Astrocyte (in vitro differentiated cells and primary cell): ENCODE results near the gene P2RY12. TPM values are rescaled to one million over a fixed set of nuclear protein-coding genes. Genes with fewer than 3 reads are reported as not detected.
A peak's percentile ranks its signal among the peaks of the same experiment; 100 is the strongest.

ENCODE experiments used
- DNase-seq: peaks from one replicate; pipeline ENCODE4 v3.0.0-alpha.2; 2010; ENCODE audit warnings: low read depth
- FAIRE-seq: peaks from 2 replicates; lab custom pipeline; 2011; peaks lifted over from hg19 to GRCh38; lab: Jason Lieb, UNC
- H2AFZ ChIP-seq: 2 replicates; pipeline ENCODE4 v1.6.0; 2012; ENCODE audit warnings: low read depth, low read length, inconsistent platforms
- H3K27ac ChIP-seq: 2 replicates; pipeline ENCODE4 v1.5.1; 2011; ENCODE audit warnings: low read depth, low read length, inconsistent platforms
- H3K27me3 ChIP-seq: 2 replicates; pipeline ENCODE4 v1.6.0; 2011; ENCODE audit warnings: low read length, inconsistent platforms; ENCODE audit not compliant: insufficient read depth
- H3K36me3 ChIP-seq: 2 replicates; pipeline ENCODE4 v1.5.1; 2011; ENCODE audit warnings: low read length, inconsistent platforms; ENCODE audit not compliant: insufficient read depth
- H3K4me1 ChIP-seq: 2 replicates; pipeline ENCODE4 v1.5.1; 2011; ENCODE audit warnings: low read length, inconsistent platforms; ENCODE audit not compliant: insufficient read depth
- H3K4me2 ChIP-seq: 2 replicates; pipeline ENCODE4 v1.6.0; 2012; ENCODE audit warnings: low read length, inconsistent platforms
- H3K4me3 ChIP-seq: 2 replicates; pipeline ENCODE4 v1.5.1; 2011; ENCODE audit warnings: low read depth, mild to moderate bottlenecking, low read length, inconsistent platforms; ENCODE audit not compliant: insufficient read depth
- H3K79me2 ChIP-seq: 2 replicates; pipeline ENCODE4 v1.6.0; 2012; ENCODE audit warnings: mild to moderate bottlenecking, low read length, inconsistent platforms; ENCODE audit not compliant: insufficient read depth
- H3K9ac ChIP-seq: 2 replicates; pipeline ENCODE4 v1.6.0; 2012; ENCODE audit warnings: mild to moderate bottlenecking, low read length, inconsistent platforms
- H3K9me3 ChIP-seq: 2 replicates; pipeline ENCODE4 v1.5.1; 2012; ENCODE audit warnings: low read depth, mild to moderate bottlenecking, low read length, inconsistent platforms; ENCODE audit not compliant: insufficient read depth
- H4K20me1 ChIP-seq: 2 replicates; pipeline ENCODE4 v1.6.0; 2012; ENCODE audit warnings: low read length, inconsistent platforms; ENCODE audit not compliant: insufficient read depth
- H3K27ac Mint-ChIP-seq: one replicate; pipeline ENCODE4 v1.8.0; 2021; ENCODE audit warnings: mild to moderate bottlenecking, mixed read lengths; ENCODE audit not compliant: unreplicated experiment
- H3K27me3 Mint-ChIP-seq: one replicate; pipeline ENCODE4 v1.8.0; 2021; ENCODE audit warnings: low read depth, mixed read lengths; ENCODE audit not compliant: unreplicated experiment
- H3K36me3 Mint-ChIP-seq: one replicate; pipeline ENCODE4 v1.8.0; 2021; ENCODE audit warnings: low read depth, mixed read lengths; ENCODE audit not compliant: unreplicated experiment
- H3K4me1 Mint-ChIP-seq: one replicate; pipeline ENCODE4 v1.8.0; 2021; ENCODE audit warnings: low read depth, mixed read lengths; ENCODE audit not compliant: unreplicated experiment
- H3K4me3 Mint-ChIP-seq: one replicate; pipeline ENCODE4 v1.8.0; 2021; ENCODE audit warnings: mild to moderate bottlenecking, moderate library complexity, mixed read lengths; ENCODE audit not compliant: unreplicated experiment
- H3K9me3 Mint-ChIP-seq: one replicate; pipeline ENCODE4 v1.8.0; 2021; ENCODE audit warnings: mild to moderate bottlenecking, mixed read lengths; ENCODE audit not compliant: unreplicated experiment
- EZH2 ChIP-seq: IDR thresholded peaks from 2 replicates; pipeline ENCODE4 v1.6.1; 2012; ENCODE audit warnings: mild to moderate bottlenecking, low read length, inconsistent platforms; ENCODE audit not compliant: insufficient read depth
- total RNA-seq: library from RNA; stranded (reverse); gene quantifications from 2 replicates; pipeline ENCODE4 v1.2.1, GENCODE V29; 2021
- TF ChIP-seq, protein P1 (sequence below): IDR thresholded peaks from 2 replicates; pipeline ENCODE4 v1.5.1; 2011; ENCODE audit warnings: low read depth, mild to moderate bottlenecking, inconsistent platforms, low read length, moderate library complexity; ENCODE audit not compliant: insufficient read depth

Gene P2RY12
- total RNA-seq, 1 donor from 2014 or later: not detected

DNA sequence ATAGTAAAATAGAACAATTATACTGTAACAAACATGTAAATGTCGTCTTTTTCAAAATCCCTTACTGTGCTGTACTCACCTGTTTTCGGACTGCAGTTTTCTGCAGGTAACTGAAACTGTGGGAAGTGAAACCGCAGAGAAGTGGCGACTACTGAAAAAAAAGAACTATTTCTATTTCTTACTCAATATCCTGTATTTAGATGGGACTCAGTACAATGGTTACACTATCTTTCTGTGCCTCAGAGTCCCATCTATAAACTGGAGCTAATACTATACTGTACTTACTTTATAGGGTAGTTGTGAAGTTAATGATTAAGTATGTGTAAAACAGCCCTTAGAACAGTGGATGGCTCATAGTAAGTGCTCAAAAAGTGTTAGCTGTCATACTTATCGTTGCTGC is 14.3 kb upstream of the P2RY12 start:
- H3K36me3 ChIP-seq: no peaks in the 10 kb centered on the region
- no peaks in the 10 kb centered on the region for H4K20me1 ChIP-seq
- Mint-ChIP-seq H3K9me3 (no peaks in the 10 kb centered on the region), H3K36me3 (no peaks in the 10 kb centered on the region), H3K4me3 (no peak overlapping the region), H3K27ac (no peak overlapping the region), H3K27me3 (no peaks in the 10 kb centered on the region), H3K4me1 (peaks cover 11% of the 10 kb centered on the region)
- no peaks in the 10 kb centered on the region for H3K79me2 ChIP-seq
- no peak overlapping the region for H2AFZ ChIP-seq
- H3K4me1 ChIP-seq: peaks cover 9% of the 10 kb centered on the region
- no peaks in the 10 kb centered on the region for H3K27me3 ChIP-seq
- H3K4me3 ChIP-seq: no peak overlapping the region
- no peak for TF ChIP-seq EZH2
- TF ChIP-seq, protein P1, sequence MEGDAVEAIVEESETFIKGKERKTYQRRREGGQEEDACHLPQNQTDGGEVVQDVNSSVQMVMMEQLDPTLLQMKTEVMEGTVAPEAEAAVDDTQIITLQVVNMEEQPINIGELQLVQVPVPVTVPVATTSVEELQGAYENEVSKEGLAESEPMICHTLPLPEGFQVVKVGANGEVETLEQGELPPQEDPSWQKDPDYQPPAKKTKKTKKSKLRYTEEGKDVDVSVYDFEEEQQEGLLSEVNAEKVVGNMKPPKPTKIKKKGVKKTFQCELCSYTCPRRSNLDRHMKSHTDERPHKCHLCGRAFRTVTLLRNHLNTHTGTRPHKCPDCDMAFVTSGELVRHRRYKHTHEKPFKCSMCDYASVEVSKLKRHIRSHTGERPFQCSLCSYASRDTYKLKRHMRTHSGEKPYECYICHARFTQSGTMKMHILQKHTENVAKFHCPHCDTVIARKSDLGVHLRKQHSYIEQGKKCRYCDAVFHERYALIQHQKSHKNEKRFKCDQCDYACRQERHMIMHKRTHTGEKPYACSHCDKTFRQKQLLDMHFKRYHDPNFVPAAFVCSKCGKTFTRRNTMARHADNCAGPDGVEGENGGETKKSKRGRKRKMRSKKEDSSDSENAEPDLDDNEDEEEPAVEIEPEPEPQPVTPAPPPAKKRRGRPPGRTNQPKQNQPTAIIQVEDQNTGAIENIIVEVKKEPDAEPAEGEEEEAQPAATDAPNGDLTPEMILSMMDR: no peak
- no peak for DNase-seq
- no peak overlapping the region for H3K9ac ChIP-seq
- FAIRE-seq: no peak
- no peak overlapping the region for H3K4me2 ChIP-seq
- H3K9me3 ChIP-seq: no peaks in the 10 kb centered on the region
- no peak overlapping the region for H3K27ac ChIP-seq

DNA sequence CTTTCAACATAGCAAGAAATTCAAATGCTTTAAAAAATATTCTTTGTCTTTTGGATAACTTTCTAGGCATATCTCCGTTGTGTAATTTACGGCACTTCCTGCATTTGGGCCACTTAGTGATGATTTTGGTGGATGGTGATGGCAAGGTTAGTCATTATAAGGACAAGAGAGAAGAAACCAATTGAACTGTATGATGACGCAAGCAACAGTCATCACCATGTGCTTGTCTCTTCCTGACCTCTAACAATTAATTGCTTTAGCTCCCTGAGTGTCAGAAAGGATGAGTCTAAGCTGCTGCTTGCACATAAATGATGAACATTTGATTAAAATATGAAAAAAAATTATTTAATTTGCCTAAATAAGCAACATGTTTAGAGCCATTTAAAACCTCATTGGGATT is 11.3 kb upstream of the P2RY12 start:
- no peak for TF ChIP-seq EZH2
- peak; percentile 67 for DNase-seq
- H3K79me2 ChIP-seq: no peaks in the 10 kb centered on the region
- H3K4me1 ChIP-seq: no peaks in the 10 kb centered on the region
- no peak overlapping the region for H2AFZ ChIP-seq
- H3K4me3 ChIP-seq: no peak overlapping the region
- H3K36me3 ChIP-seq: no peaks in the 10 kb centered on the region
- H4K20me1 ChIP-seq: no peaks in the 10 kb centered on the region
- Mint-ChIP-seq H3K9me3 (no peaks in the 10 kb centered on the region), H3K4me1 (peaks cover 14% of the 10 kb centered on the region), H3K27me3 (no peaks in the 10 kb centered on the region), H3K36me3 (peaks cover 3% of the 10 kb centered on the region), H3K27ac (no peak overlapping the region), H3K4me3 (no peak overlapping the region)
- no peak overlapping the region for H3K4me2 ChIP-seq
- no peak overlapping the region for H3K27ac ChIP-seq
- FAIRE-seq: no peak
- no peaks in the 10 kb centered on the region for H3K9me3 ChIP-seq
- H3K27me3 ChIP-seq: no peaks in the 10 kb centered on the region
- H3K9ac ChIP-seq: no peak overlapping the region

DNA sequence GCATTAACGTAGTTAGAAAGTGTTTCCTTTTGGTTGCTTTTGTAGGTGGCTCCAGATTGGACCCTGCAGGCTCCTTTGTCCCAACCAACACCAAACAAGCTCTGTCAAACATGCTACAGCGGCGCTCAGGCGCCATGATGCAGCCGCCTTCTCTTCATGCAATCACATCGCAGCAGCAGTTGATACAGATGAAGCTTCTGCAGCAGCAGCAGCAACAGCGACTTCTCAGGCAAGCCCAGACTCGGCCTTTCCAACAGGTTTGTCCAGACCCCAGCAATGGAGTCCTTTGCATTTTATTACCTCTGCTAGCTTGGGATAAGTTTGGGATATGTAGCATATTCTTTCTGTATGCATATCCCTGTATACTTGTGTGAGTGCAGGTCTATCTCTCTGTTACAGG is 10.1 kb upstream of the P2RY12 start:
- no peak overlapping the region for H3K4me3 ChIP-seq
- no peaks in the 10 kb centered on the region for H3K9me3 Mint-ChIP-seq
- no peak for FAIRE-seq
- no peak overlapping the region for H3K9ac ChIP-seq
- no peak overlapping the region for H3K4me3 Mint-ChIP-seq
- H3K36me3 Mint-ChIP-seq: peaks cover 3% of the 10 kb centered on the region
- no peaks in the 10 kb centered on the region for H3K9me3 ChIP-seq
- no peak for TF ChIP-seq EZH2
- TF ChIP-seq, protein P1: no peak
- DNase-seq: no peak
- no peak overlapping the region for H3K27ac ChIP-seq
- H4K20me1 ChIP-seq: no peaks in the 10 kb centered on the region
- no peaks in the 10 kb centered on the region for H3K27me3 Mint-ChIP-seq
- no peaks in the 10 kb centered on the region for H3K4me1 ChIP-seq
- H2AFZ ChIP-seq: no peak overlapping the region
- H3K27me3 ChIP-seq: no peaks in the 10 kb centered on the region
- peaks cover 14% of the 10 kb centered on the region for H3K4me1 Mint-ChIP-seq
- no peak overlapping the region for H3K27ac Mint-ChIP-seq
- H3K79me2 ChIP-seq: no peaks in the 10 kb centered on the region
- H3K36me3 ChIP-seq: no peaks in the 10 kb centered on the region
- no peak overlapping the region for H3K4me2 ChIP-seq
